Breast epithelium (tissue), 4 donors: ENCODE results near the gene GRSF1. TPM values are rescaled to one million over a fixed set of nuclear protein-coding genes. Genes with fewer than 3 reads are reported as not detected.

ENCODE experiments used
- DNase-seq, 2 donors: peaks; one replicate each; pipeline ENCODE4 v3.0.0-alpha.2; 2019; ENCODE audit warnings: low spot score in 2 of 2
- H3K27ac ChIP-seq, 2 donors: fragments of 200-600 bp; sonication (generic) in 1 of 2; one replicate each; pipeline ENCODE4 v1.5.1; 2016 to 2019; ENCODE audit warnings: mild to moderate bottlenecking in 1 of 2
- H3K27me3 ChIP-seq, 2 donors: fragments of 200-600 bp; sonication (generic) in 1 of 2; one replicate each; pipeline versions ENCODE4 v1.5.1 to v1.6.0; 2017 to 2019; ENCODE audit warnings: control low read depth in 1 of 2, mild to moderate bottlenecking in 1 of 2
- H3K36me3 ChIP-seq: fragments of 200-600 bp; one replicate; pipeline ENCODE4 v1.5.1; 2019
- H3K4me1 ChIP-seq, 2 donors: fragments of 200-600 bp; sonication (generic); one replicate each; pipeline ENCODE4 v1.5.1; 2016 to 2019; ENCODE audit warnings: control low read depth in 1 of 2
- H3K4me3 ChIP-seq, 3 donors: fragments of 200-600 bp; sonication (generic); 1 replicate in 2 of 3; 2 replicates in 1 of 3; pipeline ENCODE4 v1.5.1; 2016 to 2019; ENCODE audit warnings: mild to moderate bottlenecking in 3 of 3, moderate library complexity in 2 of 3
- H3K9me3 ChIP-seq, 2 donors: fragments of 200-600 bp; sonication (generic) in 1 of 2; one replicate each; pipeline ENCODE4 v1.5.1; 2016 to 2019; ENCODE audit warnings: control low read depth in 1 of 2
- POLR2A ChIP-seq: fragments of 450-650 bp; IDR thresholded peaks from one replicate; pipeline ENCODE4 v1.6.1; 2016; ENCODE audit warnings: antibody characterized with exemption, mild to moderate bottlenecking, moderate library complexity
- POLR2AphosphoS5 ChIP-seq, 3 donors: sonication (generic); formaldehyde crosslinking; IDR thresholded peaks; one replicate each; pipeline ENCODE4 v1.6.1; 2017; ENCODE audit warnings: antibody characterized with exemption in 3 of 3
- intact Hi-C: fragments of 100-400 bp; cut with DNase I; formaldehyde crosslinking; loops from one replicate; pipeline ENCODE4 v1.15.1; 2023; ENCODE audit warnings: low total_unique reads
- total RNA-seq, 3 donors: library from RNA; depleted of rRNA; stranded (reverse); fragments of >200 nt; gene quantifications; one replicate each; pipeline ENCODE4 v1.1.0, GENCODE V29; 2016
- TF ChIP-seq, protein P1 (sequence below), 3 donors: fragments of 450-650 bp; IDR thresholded peaks; one replicate each; pipeline ENCODE4 v1.5.1; 2016 to 2017; ENCODE audit warnings: antibody characterized with exemption in 3 of 3, mild to moderate bottlenecking in 3 of 3, moderate library complexity in 3 of 3

The GRSF1 gene
- total RNA-seq, 3 donors from 2014 or later, result 37.0 to 56.8 (median 55.0) TPM

- no peak overlapping the region for H3K27ac ChIP-seq
- no peak overlapping the region for H3K4me3 ChIP-seq
- intact Hi-C loops, result no loop called here
- TF ChIP-seq POLR2AphosphoS5 (IDR thresholded peaks at IDR 0.05) (no peak), POLR2A (no peak)
- H3K9me3 ChIP-seq, result no peaks in the 10 kb centered on the region
- peaks cover 10% of the 10 kb centered on the region for H3K36me3 ChIP-seq
- H3K27me3 ChIP-seq, result no peaks in the 10 kb centered on the region
- H3K4me1 ChIP-seq, result no peaks in the 10 kb centered on the region
- DNase-seq, result no peak
Observed at GRCh38 chr4:70833675-70834074, 6.0 kb downstream of the GRSF1 start.

GRCh38 chr4:70831293-70831692 is 8.4 kb downstream of the GRSF1 start:
- Histone ChIP-seq H3K27me3 (no peaks in the 10 kb centered on the region), H3K9me3 (no peaks in the 10 kb centered on the region)
- intact Hi-C loops, result no loop called here

GRCh38 chr4:70830054-70830453 is 9.6 kb downstream of the GRSF1 start:
- no peak overlapping the region for H3K4me3 ChIP-seq
- no peaks in the 10 kb centered on the region for H3K9me3 ChIP-seq
- TF ChIP-seq, protein P1, sequence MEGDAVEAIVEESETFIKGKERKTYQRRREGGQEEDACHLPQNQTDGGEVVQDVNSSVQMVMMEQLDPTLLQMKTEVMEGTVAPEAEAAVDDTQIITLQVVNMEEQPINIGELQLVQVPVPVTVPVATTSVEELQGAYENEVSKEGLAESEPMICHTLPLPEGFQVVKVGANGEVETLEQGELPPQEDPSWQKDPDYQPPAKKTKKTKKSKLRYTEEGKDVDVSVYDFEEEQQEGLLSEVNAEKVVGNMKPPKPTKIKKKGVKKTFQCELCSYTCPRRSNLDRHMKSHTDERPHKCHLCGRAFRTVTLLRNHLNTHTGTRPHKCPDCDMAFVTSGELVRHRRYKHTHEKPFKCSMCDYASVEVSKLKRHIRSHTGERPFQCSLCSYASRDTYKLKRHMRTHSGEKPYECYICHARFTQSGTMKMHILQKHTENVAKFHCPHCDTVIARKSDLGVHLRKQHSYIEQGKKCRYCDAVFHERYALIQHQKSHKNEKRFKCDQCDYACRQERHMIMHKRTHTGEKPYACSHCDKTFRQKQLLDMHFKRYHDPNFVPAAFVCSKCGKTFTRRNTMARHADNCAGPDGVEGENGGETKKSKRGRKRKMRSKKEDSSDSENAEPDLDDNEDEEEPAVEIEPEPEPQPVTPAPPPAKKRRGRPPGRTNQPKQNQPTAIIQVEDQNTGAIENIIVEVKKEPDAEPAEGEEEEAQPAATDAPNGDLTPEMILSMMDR (IDR thresholded peaks at IDR 0.05), result no peak
- TF ChIP-seq POLR2AphosphoS5 (IDR thresholded peaks at IDR 0.05), result no peak
- TF ChIP-seq POLR2A, result no peak
- no peaks in the 10 kb centered on the region for H3K27me3 ChIP-seq
- H3K36me3 ChIP-seq, result peaks cover 13% of the 10 kb centered on the region
- H3K4me1 ChIP-seq, result no peaks in the 10 kb centered on the region
- intact Hi-C loops, result no loop called here
- no peak overlapping the region for H3K27ac ChIP-seq
- no peak for DNase-seq

More at GRCh38 chr4:70831293-70831692, 8.4 kb downstream of the GRSF1 start:
- no peak overlapping the region for H3K4me3 ChIP-seq
- DNase-seq, result no peak
- H3K4me1 ChIP-seq, result no peaks in the 10 kb centered on the region
- H3K27ac ChIP-seq, result no peak overlapping the region
- peaks cover 10% of the 10 kb centered on the region for H3K36me3 ChIP-seq
- TF ChIP-seq POLR2A (no peak), POLR2AphosphoS5 (IDR thresholded peaks at IDR 0.05) (no peak)
- TF ChIP-seq, protein P1 (IDR thresholded peaks at IDR 0.05), result no peak

GRCh38 chr4:70829492-70829891 is 10.2 kb downstream of the GRSF1 start:
- intact Hi-C loops, result no loop called here
- Histone ChIP-seq H3K36me3 (peaks cover 16% of the 10 kb centered on the region), H3K27ac (no peak overlapping the region), H3K4me1 (no peaks in the 10 kb centered on the region), H3K4me3 (no peak overlapping the region), H3K9me3 (no peaks in the 10 kb centered on the region), H3K27me3 (no peaks in the 10 kb centered on the region)
- TF ChIP-seq POLR2A, result no peak
- no peak for TF ChIP-seq POLR2AphosphoS5 (IDR thresholded peaks at IDR 0.05)
- TF ChIP-seq, protein P1 (IDR thresholded peaks at IDR 0.05), result no peak
- DNase-seq, result no peak

GRCh38 chr4:70829015-70829414 is 10.7 kb downstream of the GRSF1 start:
- no peaks in the 10 kb centered on the region for H3K9me3 ChIP-seq
- no peaks in the 10 kb centered on the region for H3K4me1 ChIP-seq
- no peak for DNase-seq
- H3K4me3 ChIP-seq, result no peak overlapping the region
- H3K27me3 ChIP-seq, result no peaks in the 10 kb centered on the region
- H3K36me3 ChIP-seq, result peaks cover 16% of the 10 kb centered on the region
- TF ChIP-seq POLR2A (no peak), POLR2AphosphoS5 (IDR thresholded peaks at IDR 0.05) (no peak)
- TF ChIP-seq, protein P1 (IDR thresholded peaks at IDR 0.05), result no peak
- intact Hi-C loops, result no loop called here
- H3K27ac ChIP-seq, result no peak overlapping the region

DNA sequence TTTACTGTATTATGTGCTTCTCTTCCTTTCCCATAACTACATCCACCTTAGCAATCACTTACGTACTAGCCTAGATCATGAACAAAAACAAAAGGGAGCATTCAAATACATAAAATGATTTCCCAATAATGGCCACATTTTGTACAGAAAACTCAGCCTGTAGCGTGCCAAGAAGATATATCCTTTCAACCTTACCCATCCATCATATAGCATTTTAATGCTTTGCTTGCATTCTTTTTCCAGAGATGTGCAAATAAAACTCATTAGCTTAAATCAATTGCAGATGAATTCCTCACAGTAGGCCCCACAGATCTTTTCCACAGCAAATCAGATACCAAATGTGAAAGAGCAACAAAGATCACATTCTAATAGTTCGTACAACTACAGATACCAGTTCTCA is 20.8 kb downstream of the GRSF1 start:
- no peaks in the 10 kb centered on the region for H3K27me3 ChIP-seq
- H3K36me3 ChIP-seq, result peaks cover 9% of the 10 kb centered on the region
- no peak for DNase-seq
- TF ChIP-seq POLR2AphosphoS5 (IDR thresholded peaks at IDR 0.05), result no peak
- TF ChIP-seq, protein P1 (IDR thresholded peaks at IDR 0.05), result no peak
- TF ChIP-seq POLR2A, result no peak
- no peaks in the 10 kb centered on the region for H3K9me3 ChIP-seq
- H3K4me3 ChIP-seq, result no peak overlapping the region
- no peak overlapping the region for H3K27ac ChIP-seq
- intact Hi-C loops, result no loop called here
- no peaks in the 10 kb centered on the region for H3K4me1 ChIP-seq
